IPS-NIHi11 (cell line): ENCODE data around the gene MAD2L1BP.
"Not testable (repeated sequence)": the region's sequence is repeated elsewhere in the genome, so short reads cannot be mapped to it uniquely, and the experiment has no call there.

Experiments
- DNase-seq: peaks from one replicate; pipeline ENCODE4 v3.0.0; 2012; ENCODE audit warnings: mixed read lengths, low spot score

Gene MAD2L1BP

GRCh38 chr6:43627008-43627825 is 8.4 kb upstream of the MAD2L1BP start:
- peak; percentile 23 for DNase-seq

GRCh38 chr6:43628393-43629103 is 7.1 kb upstream of the MAD2L1BP start:
- DNase-seq = peak; percentile 84

- DNase-seq = peak; percentile 97
These were observed 6.5 kb upstream of the MAD2L1BP start, which contains the start of gene GTPBP2 for GRCh38 chr6:43629104-43629504. TSS of gene GTPBP2 (minus strand) at chr6:43629264. CDS start at chr6:43629162, 102 bp downstream.

- DNase-seq = peak; percentile 94
These were observed 5.9 kb upstream of the MAD2L1BP start for GRCh38 chr6:43629505-43630300.

GRCh38 chr6:43630980-43631619 is 4.5 kb upstream of the MAD2L1BP start:
- DNase-seq = no peak

GRCh38 chr6:43633002-43633401 is 2.6 kb upstream of the MAD2L1BP start:
- DNase-seq = not testable (repeated sequence)

- no peak for DNase-seq
These were observed 837 bp upstream of the MAD2L1BP start for GRCh38 chr6:43634702-43635303.

GRCh38 chr6:43636308-43636659 is 644 bp downstream of the MAD2L1BP start:
- DNase-seq = no peak

- DNase-seq = no peak
These were observed 4.6 kb downstream of the MAD2L1BP start for GRCh38 chr6:43639984-43640800.

GRCh38 chr6:43644940-43645612 is 9.4 kb downstream of the MAD2L1BP start, which contains the start of gene RSPH9:
TSS of gene RSPH9 (plus strand) at chr6:43645036. CDS start at chr6:43645099, 63 bp downstream.
- peak; percentile 93 for DNase-seq

- DNase-seq = no peak
These were observed 9.9 kb downstream of the MAD2L1BP start for GRCh38 chr6:43645613-43645964.

GRCh38 chr6:43647613-43648012 is 12.0 kb downstream of the MAD2L1BP start:
- no peak for DNase-seq

GRCh38 chr6:43648248-43648647 is 12.6 kb downstream of the MAD2L1BP start:
- DNase-seq = no peak

GRCh38 chr6:43652822-43653221 is 17.2 kb downstream of the MAD2L1BP start:
- not testable (repeated sequence) for DNase-seq

GRCh38 chr6:43657221-43657802 is 21.7 kb downstream of the MAD2L1BP start:
- DNase-seq = peak; percentile 31

- no peak for DNase-seq
These were observed 22.5 kb downstream of the MAD2L1BP start for GRCh38 chr6:43658161-43658560.

- DNase-seq = not testable (repeated sequence)
These were observed 27.3 kb downstream of the MAD2L1BP start for GRCh38 chr6:43662948-43663347.

GRCh38 chr6:43665376-43665775 is 29.7 kb downstream of the MAD2L1BP start:
- no peak for DNase-seq

GRCh38 chr6:43666196-43666920 is 30.7 kb downstream of the MAD2L1BP start:
- DNase-seq = no peak
